HCT116 (cell line): ENCODE data around the gene VSX2. TPM values are rescaled to one million over a fixed set of nuclear protein-coding genes. Genes with fewer than 3 reads are reported as not detected.

ENCODE experiments used
- ATAC-seq: fragments of 200-7000 bp; cut with Tn5 transposase; 2 replicates; pipeline ENCODE4 v1.9.1; 2020; ENCODE audit warnings: mild to moderate bottlenecking, moderate library complexity
- BruUV-seq: library from RNA; stranded (reverse); fragments of 400-500 nt; replicated peaks from 2 replicates; lab custom pipeline; 2021; lab: Mats Ljungman, UMichigan
- CTCF ChIA-PET: fragments of 300-600 bp; sonication (Branson Sonifier 250); formaldehyde crosslinking; loops from one replicate; lab custom pipeline; 2021; ENCODE audit warnings: antibody characterized with exemption; lab: Charles Lee
- POLR2A ChIA-PET: fragments of 300-600, 350-600 bp; sonication (Branson Sonifier 250); formaldehyde crosslinking; loops from one replicate; lab custom pipeline; 2021; ENCODE audit warnings: antibody characterized with exemption; lab: Charles Lee
- RAD21 ChIA-PET, 2 experiments: fragments of 300-600 bp; sonication (Branson Sonifier 250); formaldehyde crosslinking; loops; one replicate each; lab custom pipeline; 2023; ENCODE audit warnings: low total read pairs in 2 of 2; ENCODE audit not compliant: uncharacterized antibody in 2 of 2, unreplicated experiment in 2 of 2, low non-redundant PET in 1 of 2; lab: Charles Lee
- DNase-seq: peaks from one replicate; pipeline ENCODE4 v3.0.0-alpha.2; 2010; ENCODE audit warnings: low read depth, low spot score
- H2AFZ ChIP-seq: fragments of 200-600 bp; shearing (Covaris generic), sonication (generic); 2 replicates; pipeline ENCODE4 v1.6.1; 2017; ENCODE audit warnings: low read depth, mixed run types, mixed read lengths, antibody characterized with exemption, low read length; ENCODE audit not compliant: poor library complexity, severe bottlenecking
- H3K27ac ChIP-seq: 2 replicates; pipeline ENCODE4 v1.5.1; 2012; ENCODE audit warnings: low read depth, low read length
- H3K27me3 ChIP-seq: fragments of 200-600 bp; sonication (generic); 2 replicates; pipeline ENCODE4 v1.6.1; 2016; ENCODE audit warnings: mixed run types, low read length, mixed read lengths; ENCODE audit not compliant: insufficient read depth
- H3K36me3 ChIP-seq, 2 experiments: fragments of 200-500 bp in 1 of 2; fragments of 200-600 bp in 1 of 2; sonication (Bioruptor generic) in 1 of 2; sonication (generic) in 1 of 2; 2 replicates each; pipeline versions ENCODE4 v1.5.1 to v1.6.1; 2014 to 2016; ENCODE audit warnings: low read length in 2 of 2, inconsistent platforms in 1 of 2, mixed read lengths in 1 of 2, mixed run types in 1 of 2; ENCODE audit not compliant: insufficient read depth in 2 of 2, control insufficient read depth in 1 of 2
- H3K4me1 ChIP-seq, 2 experiments: fragments of 200-600 bp in 1 of 2; sonication (generic) in 1 of 2; 2 replicates each; pipeline versions ENCODE4 v1.5.1 to v1.6.1; 2012 to 2017; ENCODE audit warnings: low read length in 2 of 2, inconsistent platforms in 1 of 2, mild to moderate bottlenecking in 1 of 2, mixed read lengths in 1 of 2, mixed run types in 1 of 2, moderate library complexity in 1 of 2; ENCODE audit not compliant: insufficient read depth in 2 of 2, control insufficient read depth in 1 of 2
- H3K4me2 ChIP-seq: fragments of 200-600 bp; sonication (generic); 2 replicates; pipeline ENCODE4 v1.6.1; 2017; ENCODE audit warnings: mixed run types, low read length, mixed read lengths
- H3K4me3 ChIP-seq, 2 experiments: fragments of 200-600 bp in 1 of 2; sonication (generic) in 1 of 2; replicated peaks in 1 of 2; 2 replicates each; pipeline ENCODE4 v1.5.1; 2011 to 2016; ENCODE audit warnings: low read length in 2 of 2, control low read depth in 1 of 2, low read depth in 1 of 2, mild to moderate bottlenecking in 1 of 2, mixed read lengths in 1 of 2, mixed run types in 1 of 2
- H3K79me2 ChIP-seq: fragments of 200-600 bp; sonication (generic); 2 replicates; pipeline ENCODE4 v1.6.1; 2017; ENCODE audit warnings: mild to moderate bottlenecking, mixed run types, low read length, moderate library complexity, mixed read lengths; ENCODE audit not compliant: insufficient read depth
- H3K9ac ChIP-seq: fragments of 200-600 bp; sonication (generic); 2 replicates; pipeline ENCODE4 v1.6.1; 2016; ENCODE audit warnings: low read length, mixed read lengths
- H3K9me2 ChIP-seq: fragments of 200-600 bp; sonication (generic), shearing (Covaris generic); 2 replicates; pipeline ENCODE4 v1.6.1; 2017; ENCODE audit warnings: mixed run types, mild to moderate bottlenecking, moderate library complexity; ENCODE audit not compliant: insufficient read depth
- H3K9me3 ChIP-seq, 2 experiments: fragments of 200-500 bp in 1 of 2; fragments of 200-600 bp in 1 of 2; sonication (Bioruptor generic) in 1 of 2; sonication (generic) in 1 of 2; 2 replicates each; pipeline ENCODE4 v1.6.1; 2014 to 2017; ENCODE audit warnings: low read length in 2 of 2, mixed read lengths in 2 of 2, inconsistent platforms in 1 of 2, low read depth in 1 of 2, mild to moderate bottlenecking in 1 of 2, mixed run types in 1 of 2, moderate library complexity in 1 of 2; ENCODE audit not compliant: control insufficient read depth in 1 of 2, insufficient read depth in 1 of 2
- H4K20me1 ChIP-seq: fragments of 200-600 bp; sonication (generic), shearing (Covaris generic); 2 replicates; pipeline ENCODE4 v1.6.1; 2017; ENCODE audit warnings: mixed run types, mild to moderate bottlenecking, moderate library complexity; ENCODE audit not compliant: insufficient read depth
- ATF3 ChIP-seq: IDR thresholded peaks from 2 replicates; pipeline ENCODE4 v1.6.1; 2012
- CBX3 ChIP-seq: IDR thresholded peaks from 2 replicates; pipeline ENCODE4 v1.6.1; 2012; ENCODE audit warnings: low read depth
- CEBPB ChIP-seq: IDR thresholded peaks from 2 replicates; pipeline ENCODE4 v1.6.1; 2012; ENCODE audit warnings: low read depth
- EGR1 ChIP-seq: IDR thresholded peaks from 2 replicates; pipeline ENCODE4 v1.6.1; 2012; ENCODE audit warnings: low read depth
- ELF1 ChIP-seq: IDR thresholded peaks from 2 replicates; pipeline ENCODE4 v1.6.1; 2012; ENCODE audit warnings: low read depth, borderline replicate concordance
- EZH2 ChIP-seq: fragments of 200-600 bp; sonication (generic); IDR thresholded peaks from 2 replicates; pipeline ENCODE4 v1.6.1; 2017; ENCODE audit warnings: antibody characterized with exemption, mixed run types
- EZH2phosphoT487 ChIP-seq: fragments of 200-600 bp; IDR thresholded peaks from 2 replicates; pipeline ENCODE4 v1.6.1; 2018; ENCODE audit warnings: antibody characterized with exemption, borderline replicate concordance
- JUND ChIP-seq: IDR thresholded peaks from 2 replicates; pipeline ENCODE4 v1.6.1; 2012
- MAX ChIP-seq: IDR thresholded peaks from 2 replicates; pipeline ENCODE4 v1.6.1; 2012
- POLR2A ChIP-seq: IDR thresholded peaks from 2 replicates; pipeline ENCODE4 v1.7.0; 2011; ENCODE audit warnings: borderline replicate concordance; ENCODE audit not compliant: insufficient read depth, insufficient read length; ENCODE audit errors: extremely low read depth
- POLR2AphosphoS5 ChIP-seq: IDR thresholded peaks from 2 replicates; pipeline ENCODE4 v1.6.1; 2011; ENCODE audit warnings: mild to moderate bottlenecking, low read depth, low read length, moderate library complexity
- RAD21 ChIP-seq: IDR thresholded peaks from 2 replicates; pipeline ENCODE4 v1.6.1; 2012; ENCODE audit warnings: low read depth, mild to moderate bottlenecking
- REST ChIP-seq: IDR thresholded peaks from 2 replicates; pipeline ENCODE4 v1.6.1; 2012; ENCODE audit warnings: low read depth
- SIN3A ChIP-seq: IDR thresholded peaks from 2 replicates; pipeline ENCODE4 v1.6.1; 2012; ENCODE audit warnings: low read depth
- SP1 ChIP-seq: IDR thresholded peaks from 2 replicates; pipeline ENCODE4 v1.6.1; 2012; ENCODE audit warnings: low read depth
- SRF ChIP-seq: IDR thresholded peaks from 2 replicates; pipeline ENCODE4 v1.6.1; 2012; ENCODE audit warnings: low read depth
- ZFX ChIP-seq: fragments of 450-650 bp; IDR thresholded peaks from 2 replicates; pipeline ENCODE4 v1.6.1; 2017
- ZNF274 ChIP-seq: fragments of 200-500 bp; sonication (Bioruptor generic); IDR thresholded peaks from 2 replicates; pipeline ENCODE4 v1.6.1; 2014; ENCODE audit warnings: mild to moderate bottlenecking, low read depth, low read length, inconsistent platforms
- intact Hi-C: fragments of 100-400 bp; cut with micrococcal nuclease; formaldehyde crosslinking; loops from 2 replicates; pipeline ENCODE4 v1.10.0; 2022
- total RNA-seq: library from RNA; stranded (reverse); gene quantifications from one replicate; pipeline ENCODE4 v1.2.1, GENCODE V29; 2021; ENCODE audit not compliant: unreplicated experiment

Gene VSX2
- total RNA-seq, 1 experiment from 2014 or later, result not detected

GRCh38 chr14:74302634-74303569 lies 63.7 kb downstream of the VSX2 start, which contains the start of gene ABCD4 (continued):
- no peak for TF ChIP-seq REST
- no peak for TF ChIP-seq EZH2
- peak; percentile 24; the same call in 1 of the 2 replicates for TF ChIP-seq JUND
- TF ChIP-seq, all 23 proteins: peak for 12

GRCh38 chr14:74308695-74309094 lies 69.4 kb downstream of the VSX2 start:
- H3K27ac ChIP-seq, result no peak overlapping the region
- peaks cover 5 to 7% of the 10 kb centered on the region in 2 experiments for H3K4me1 ChIP-seq
- POLR2A ChIA-PET, result interaction anchor here (0.6 kb wide), 1 partner anchor 1015 kb away, joined by 3 read pairs; no protein-coding TSS in a partner anchor
- CTCF ChIA-PET, result no interaction called here
- no TSS peak for BruUV-seq
- H3K79me2 ChIP-seq, result no peaks in the 10 kb centered on the region
- H2AFZ ChIP-seq, result no peak overlapping the region
- no peak for ATAC-seq
- H3K4me3 ChIP-seq, result no peak overlapping the region
- no peaks in the 10 kb centered on the region for H3K27me3 ChIP-seq
- RAD21 ChIA-PET, result no interaction called here
- intact Hi-C loops, result no loop called here
- DNase-seq, result no peak
- no peaks in the 10 kb centered on the region for H3K36me3 ChIP-seq
- H3K9ac ChIP-seq, result no peak overlapping the region
- H3K9me3 ChIP-seq, result no peaks in the 10 kb centered on the region
- H4K20me1 ChIP-seq, result no peaks in the 10 kb centered on the region
- TF ChIP-seq CEBPB (no peak), ZFX (no peak), POLR2AphosphoS5 (no peak), ZNF274 (no peak), EZH2phosphoT487 (no peak), EZH2 (no peak), MAX (no peak), EGR1 (no peak), SP1 (no peak), REST (no peak), JUND (no peak), SRF (no peak), ELF1 (no peak), SIN3A (no peak), ATF3 (no peak), CBX3 (no peak), POLR2A (no peak), RAD21 (no peak)
- no peak overlapping the region for H3K4me2 ChIP-seq
- no peaks in the 10 kb centered on the region for H3K9me2 ChIP-seq
